NB4 (cell line): Measurements from ENCODE around the gene GALNT12.

ENCODE experiments used
- DNase-seq: peaks from one replicate; pipeline ENCODE4 v3.0.0; 2010; ENCODE audit warnings: low read depth
- H3K4me3 ChIP-seq: one replicate; pipeline ENCODE4 v1.5.1; 2011; ENCODE audit warnings: mild to moderate bottlenecking, low read depth, low read length, moderate library complexity
- CTCF ChIP-seq: IDR thresholded peaks from one replicate; pipeline ENCODE4 v1.5.1; 2012; ENCODE audit warnings: low read depth, low read length
- MYC ChIP-seq: IDR thresholded peaks from 2 replicates; pipeline ENCODE4 v1.6.1; 2011; ENCODE audit warnings: low read depth, low read length
- POLR2A ChIP-seq: IDR thresholded peaks from 2 replicates; pipeline ENCODE4 v1.6.1; 2011; ENCODE audit warnings: mild to moderate bottlenecking; ENCODE audit not compliant: insufficient read length; ENCODE audit errors: extremely low read depth
- TF ChIP-seq, protein P1 (sequence below): IDR thresholded peaks from 2 replicates; pipeline ENCODE4 v1.6.1; 2011; ENCODE audit warnings: low read depth, low read length

Gene GALNT12

DNA sequence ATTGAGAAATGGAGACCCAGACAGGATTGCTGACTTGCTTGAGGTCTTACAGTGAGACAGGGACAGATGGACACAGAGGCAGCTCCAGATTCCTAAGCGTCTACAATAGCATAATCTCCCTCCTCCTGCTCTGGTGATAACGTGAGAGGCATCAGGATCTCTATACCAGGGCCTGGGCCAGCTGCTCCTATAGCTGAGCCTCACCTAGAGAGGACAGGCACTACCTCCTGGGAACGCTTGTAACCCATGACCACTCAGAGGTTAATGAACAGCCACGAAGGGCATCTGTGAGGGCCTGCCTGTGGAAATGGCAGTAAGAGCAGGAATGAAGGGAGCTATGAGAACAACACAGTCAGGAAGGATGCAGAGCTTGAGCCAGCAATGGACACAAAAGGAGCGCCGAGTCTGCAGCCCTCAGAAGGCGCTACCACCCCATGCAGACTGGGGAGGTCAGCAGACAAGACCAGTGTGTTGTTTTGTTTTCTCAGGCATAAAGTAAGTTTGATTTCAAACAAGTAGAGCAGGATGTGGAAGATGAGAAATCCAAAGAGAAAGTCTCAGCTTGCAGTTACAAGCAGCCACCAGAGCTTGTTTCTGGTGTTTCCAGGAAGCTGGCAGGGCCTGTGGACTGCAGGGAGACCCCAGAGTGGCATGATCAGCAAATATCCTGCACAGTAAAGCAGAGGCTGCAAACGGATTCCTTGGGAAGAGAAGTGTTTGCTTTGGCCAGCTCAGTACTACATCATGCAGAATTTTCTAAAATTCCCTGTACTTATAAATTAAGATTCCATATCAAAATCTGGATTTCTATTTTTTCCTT is 28.5 kb upstream of the GALNT12 start:
- H3K4me3 ChIP-seq, result no peak overlapping the region
- no peak for DNase-seq

DNA sequence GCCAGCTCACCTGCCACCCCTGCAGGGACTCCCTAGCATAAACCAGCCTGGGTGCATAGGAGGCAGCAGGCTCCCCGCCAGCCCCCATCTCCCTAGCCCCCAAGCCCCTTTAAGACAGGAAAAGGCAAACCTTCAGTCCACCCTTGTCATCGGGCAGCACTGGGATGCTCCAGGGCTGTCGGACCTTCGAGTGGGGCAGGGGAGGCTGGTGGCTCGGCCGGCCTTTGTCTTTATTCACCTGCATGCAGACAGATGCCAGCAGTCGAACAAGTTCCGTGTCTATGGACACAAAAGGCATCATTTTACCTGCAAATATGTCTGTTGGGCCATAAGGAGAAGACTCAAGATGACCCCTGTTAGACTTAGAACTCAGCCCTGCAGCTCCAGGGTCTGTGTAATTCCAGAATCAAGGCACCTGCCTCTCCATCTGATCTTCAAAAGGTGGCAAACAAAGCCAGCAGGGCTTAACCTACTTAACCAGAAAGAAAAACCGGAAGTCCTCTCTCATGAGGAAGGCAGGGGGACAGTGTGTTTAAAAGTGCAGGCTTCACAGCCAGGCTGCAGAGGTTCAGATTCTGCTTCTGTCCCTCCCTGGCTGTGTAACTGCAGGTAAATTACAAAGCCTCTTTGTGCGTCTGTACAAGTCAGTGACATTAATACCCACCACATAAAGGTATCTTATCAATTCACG is 27.3 kb upstream of the GALNT12 start:
- H3K4me3 ChIP-seq, result no peak overlapping the region
- no peak for TF ChIP-seq CTCF
- no peak for TF ChIP-seq MYC
- TF ChIP-seq, protein P1, sequence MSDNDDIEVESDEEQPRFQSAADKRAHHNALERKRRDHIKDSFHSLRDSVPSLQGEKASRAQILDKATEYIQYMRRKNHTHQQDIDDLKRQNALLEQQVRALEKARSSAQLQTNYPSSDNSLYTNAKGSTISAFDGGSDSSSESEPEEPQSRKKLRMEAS, result no peak
- no peak for TF ChIP-seq POLR2A
- no peak for DNase-seq

More for the DNA sequence above, 28.5 kb upstream of the GALNT12 start:
- TF ChIP-seq MYC (no peak), CTCF (no peak), POLR2A (no peak)
- TF ChIP-seq, protein P1, result no peak

DNA sequence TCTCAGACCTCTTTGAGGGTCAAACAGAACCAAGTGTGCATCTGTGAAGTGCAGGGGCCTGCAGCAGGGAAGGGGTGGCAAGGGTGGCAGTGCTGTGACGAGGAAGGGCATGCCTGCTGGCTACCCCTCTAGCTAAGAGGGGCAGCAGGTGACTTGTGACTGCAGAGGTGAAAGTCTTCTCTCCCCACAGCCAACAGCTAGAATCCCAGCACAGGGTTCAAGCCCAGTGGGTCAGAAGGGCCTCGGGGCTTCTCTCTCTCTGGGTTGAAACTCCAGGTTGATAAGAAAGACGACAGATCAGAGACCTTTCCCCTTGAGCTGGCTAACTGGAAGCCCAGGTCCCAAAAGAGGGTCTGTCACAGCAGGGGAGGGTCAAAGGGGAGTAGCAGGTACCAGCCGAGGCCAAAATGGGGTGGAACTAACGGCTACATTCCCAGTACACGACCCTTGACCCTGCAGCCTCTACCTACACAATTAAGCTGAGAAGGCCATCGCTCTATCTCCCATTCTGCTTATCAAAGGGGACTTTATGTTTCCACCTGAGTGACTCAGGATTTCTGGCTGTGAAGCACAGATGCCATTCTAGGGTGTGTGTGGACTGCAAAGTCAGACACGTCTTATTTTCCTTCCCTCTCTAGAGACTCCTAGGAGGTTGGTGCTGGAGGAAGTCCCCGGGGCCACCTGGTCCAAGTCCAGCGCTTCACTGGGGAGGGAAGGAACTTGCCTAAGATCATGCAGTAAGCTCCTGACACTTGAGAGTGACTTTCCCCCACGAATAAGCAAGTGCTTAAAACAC is 25.7 kb upstream of the GALNT12 start:
- no peak overlapping the region for H3K4me3 ChIP-seq
- TF ChIP-seq CTCF, result no peak
- no peak for TF ChIP-seq POLR2A
- no peak for TF ChIP-seq MYC
- TF ChIP-seq, protein P1, result no peak
- no peak for DNase-seq

DNA sequence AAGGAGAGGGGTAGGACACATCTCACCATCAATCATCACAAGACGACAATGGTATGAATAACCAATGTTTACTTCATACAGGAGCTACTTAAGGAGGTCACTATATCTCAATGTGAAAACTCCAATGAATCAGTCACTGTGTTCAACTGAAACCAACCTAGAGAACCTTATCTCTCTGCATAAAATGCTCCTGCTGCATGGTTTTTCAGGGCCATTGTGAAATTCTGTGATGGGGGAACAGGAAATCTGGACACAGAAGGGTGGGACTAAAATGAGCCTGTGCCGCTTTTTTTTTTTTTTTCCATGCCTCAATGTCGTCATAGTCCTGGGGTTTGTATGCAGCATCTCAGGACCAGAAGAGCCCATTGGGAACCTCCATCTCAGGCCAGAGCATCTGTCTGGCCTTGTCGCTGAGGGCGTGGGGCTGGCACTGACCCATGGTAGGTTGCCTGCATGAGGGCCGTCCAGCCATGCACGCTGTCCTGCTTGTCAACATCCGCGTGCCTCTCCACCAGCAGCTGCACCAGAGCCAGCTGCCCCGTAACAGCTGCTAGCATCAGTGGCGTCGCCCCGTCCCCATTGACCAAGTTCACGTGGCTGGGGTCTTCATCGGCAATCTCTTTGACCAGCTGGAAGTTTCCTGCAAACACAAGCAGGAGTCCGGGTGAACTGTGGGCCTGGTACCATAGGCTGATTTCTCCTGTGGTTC is 23.8 kb upstream of the GALNT12 start:
- no peak for TF ChIP-seq CTCF
- TF ChIP-seq, protein P1, result no peak
- TF ChIP-seq POLR2A, result no peak
- TF ChIP-seq MYC, result no peak
- no peak overlapping the region for H3K4me3 ChIP-seq
- no peak for DNase-seq
